Fibroblast of lung (primary cell): ENCODE measurements around the gene CFAP97D2. TPM values are rescaled to one million over a fixed set of nuclear protein-coding genes. Genes with fewer than 3 reads are reported as not detected.
"Not testable (repeated sequence)": the region's sequence is repeated elsewhere in the genome, so short reads cannot be mapped to it uniquely, and the experiment has no call there.

Experiments
- DNase-seq, 2 donors: peaks; one replicate each; pipeline versions ENCODE4 v3.0.0 to v3.0.0-alpha.2; 2010; ENCODE audit warnings: low read depth in 2 of 2
- H2AFZ ChIP-seq: 2 replicates; pipeline ENCODE4 v1.5.1; 2012; ENCODE audit warnings: low read length, control low read depth, inconsistent platforms
- H3K27ac ChIP-seq: 2 replicates; pipeline ENCODE4 v1.5.1; 2011; ENCODE audit warnings: low read length, control low read depth; ENCODE audit not compliant: insufficient read depth
- H3K27me3 ChIP-seq: 2 replicates; pipeline ENCODE4 v1.5.1; 2011; ENCODE audit warnings: mild to moderate bottlenecking, low read length; ENCODE audit not compliant: control insufficient read depth, insufficient read depth
- H3K36me3 ChIP-seq: 2 replicates; pipeline ENCODE4 v1.5.1; 2011; ENCODE audit warnings: low read length; ENCODE audit not compliant: control insufficient read depth, insufficient read depth
- H3K4me1 ChIP-seq: 2 replicates; pipeline ENCODE4 v1.5.1; 2011; ENCODE audit warnings: low read length; ENCODE audit not compliant: control insufficient read depth, insufficient read depth; ENCODE audit errors: extremely low read depth
- H3K4me2 ChIP-seq: 2 replicates; pipeline ENCODE4 v1.5.1; 2011; ENCODE audit warnings: low read length, control low read depth; ENCODE audit not compliant: insufficient read depth; ENCODE audit errors: extremely low read depth
- H3K4me3 ChIP-seq, 4 experiments: fragments of 200-600 bp in 1 of 4; sonication (generic) in 1 of 4; replicated peaks in 1 of 4; 2 replicates each; pipeline ENCODE4 v1.5.1; 2011 to 2016; ENCODE audit warnings: low read length in 4 of 4, low read depth in 3 of 4, mild to moderate bottlenecking in 3 of 4, control low read depth in 2 of 4, inconsistent platforms in 1 of 4, mixed read lengths in 1 of 4; ENCODE audit not compliant: insufficient read depth in 1 of 4; ENCODE audit errors: control extremely low read depth in 1 of 4
- H3K79me2 ChIP-seq: 2 replicates; pipeline ENCODE4 v1.5.1; 2012; ENCODE audit warnings: mild to moderate bottlenecking, low read length, inconsistent platforms; ENCODE audit not compliant: control insufficient read depth, insufficient read depth
- H3K9ac ChIP-seq: 2 replicates; pipeline ENCODE4 v1.5.1; 2011; ENCODE audit warnings: mild to moderate bottlenecking, low read length, control low read depth; ENCODE audit not compliant: insufficient read depth
- H3K9me3 ChIP-seq: 2 replicates; pipeline ENCODE4 v1.5.1; 2012; ENCODE audit warnings: low read depth, low read length; ENCODE audit not compliant: control insufficient read depth, insufficient read depth
- H4K20me1 ChIP-seq: 2 replicates; pipeline ENCODE4 v1.5.1; 2011; ENCODE audit warnings: low read length; ENCODE audit not compliant: control insufficient read depth, insufficient read depth; ENCODE audit errors: extremely low read depth
- EZH2 ChIP-seq: IDR thresholded peaks from 2 replicates; pipeline ENCODE4 v1.5.1; 2012; ENCODE audit warnings: low read length, control low read depth, mild to moderate bottlenecking; ENCODE audit errors: missing control alignments
- polyA plus RNA-seq, 2 donors: library from polyadenylated mRNA; depleted of rRNA in 1 of 2; stranded (reverse) in 1 of 2; unstranded in 1 of 2; fragments of >200 nt; gene quantifications; 2 replicates each; pipeline ENCODE4 v1.2.1, GENCODE V29; 2011 to 2012; ENCODE audit warnings: missing spikeins in 1 of 2
- total RNA-seq: library from RNA; depleted of rRNA; stranded (reverse); fragments of >200 nt; gene quantifications from 2 replicates; pipeline ENCODE4 v1.2.1, GENCODE V29; 2014
- TF ChIP-seq, protein P1 (sequence below), 2 donors: IDR thresholded peaks in 1 of 2; conservative IDR thresholded peaks in 1 of 2; 1 replicate in 1 of 2; 2 replicates in 1 of 2; pipeline ENCODE4 v1.5.1; 2011 to 2012; ENCODE audit warnings: low read length in 2 of 2, control low read depth in 1 of 2, inconsistent platforms in 1 of 2, low read depth in 1 of 2, mild to moderate bottlenecking in 1 of 2

The CFAP97D2 gene
- total and polyA plus RNA-seq, 2 donors (not counting 1 experiment from before 2014, with no cell fraction given) = not detected

DNA sequence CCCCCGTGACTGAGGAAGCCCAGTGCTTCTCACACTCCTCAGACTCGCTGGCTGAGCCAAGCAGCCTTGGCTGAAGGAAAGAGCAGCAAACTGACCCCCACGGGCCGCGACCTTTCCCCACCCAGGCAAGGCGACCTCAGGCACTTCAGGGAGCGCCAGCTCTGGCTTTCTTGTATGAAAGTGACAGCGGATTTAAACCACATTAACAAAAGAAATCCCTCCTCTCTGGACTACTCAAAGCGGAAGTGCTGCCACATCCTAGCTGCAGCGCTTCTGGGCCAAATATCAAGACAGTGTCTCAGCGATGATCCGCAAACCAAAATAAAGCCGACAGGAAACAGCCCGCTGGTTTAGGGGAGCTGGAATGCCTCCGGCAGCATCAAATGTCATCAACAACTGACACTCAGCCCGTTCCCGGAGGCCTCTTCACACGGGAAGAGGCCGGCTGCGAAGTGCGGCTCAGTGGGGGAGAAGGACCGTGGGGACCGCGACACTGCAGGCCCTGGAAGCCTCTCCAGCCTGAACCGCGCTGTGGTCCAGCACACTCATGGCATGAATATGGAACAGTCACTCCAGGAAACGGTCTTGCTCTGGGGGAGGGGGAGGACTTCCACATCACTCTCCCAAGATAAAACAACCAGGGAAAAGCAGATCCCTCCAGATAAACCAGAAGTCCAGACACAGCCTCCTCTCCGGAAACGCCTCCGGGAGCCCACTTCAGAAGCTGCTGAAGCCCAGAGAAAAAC, 48.0 kb upstream of the CFAP97D2 start:
- peaks cover 63% of the 10 kb centered on the region for H3K79me2 ChIP-seq
- H3K4me2 ChIP-seq = peak overlapping the region; percentile 85
- no peaks in the 10 kb centered on the region for H3K27me3 ChIP-seq
- H4K20me1 ChIP-seq = no peaks in the 10 kb centered on the region
- H3K4me1 ChIP-seq = peaks cover 20% of the 10 kb centered on the region
- H3K9ac ChIP-seq = peak overlapping the region; percentile 84
- no peak for TF ChIP-seq EZH2
- TF ChIP-seq, protein P1, sequence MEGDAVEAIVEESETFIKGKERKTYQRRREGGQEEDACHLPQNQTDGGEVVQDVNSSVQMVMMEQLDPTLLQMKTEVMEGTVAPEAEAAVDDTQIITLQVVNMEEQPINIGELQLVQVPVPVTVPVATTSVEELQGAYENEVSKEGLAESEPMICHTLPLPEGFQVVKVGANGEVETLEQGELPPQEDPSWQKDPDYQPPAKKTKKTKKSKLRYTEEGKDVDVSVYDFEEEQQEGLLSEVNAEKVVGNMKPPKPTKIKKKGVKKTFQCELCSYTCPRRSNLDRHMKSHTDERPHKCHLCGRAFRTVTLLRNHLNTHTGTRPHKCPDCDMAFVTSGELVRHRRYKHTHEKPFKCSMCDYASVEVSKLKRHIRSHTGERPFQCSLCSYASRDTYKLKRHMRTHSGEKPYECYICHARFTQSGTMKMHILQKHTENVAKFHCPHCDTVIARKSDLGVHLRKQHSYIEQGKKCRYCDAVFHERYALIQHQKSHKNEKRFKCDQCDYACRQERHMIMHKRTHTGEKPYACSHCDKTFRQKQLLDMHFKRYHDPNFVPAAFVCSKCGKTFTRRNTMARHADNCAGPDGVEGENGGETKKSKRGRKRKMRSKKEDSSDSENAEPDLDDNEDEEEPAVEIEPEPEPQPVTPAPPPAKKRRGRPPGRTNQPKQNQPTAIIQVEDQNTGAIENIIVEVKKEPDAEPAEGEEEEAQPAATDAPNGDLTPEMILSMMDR (conservative IDR thresholded peaks at IDR 0.05 in 1 of 2, IDR thresholded peaks at IDR 0.05 in 1 of 2; ENCODE audit: low read depth in 1 of 2, low read length in 2 of 2) = no peak
- H3K9me3 ChIP-seq = no peaks in the 10 kb centered on the region
- peaks cover 3% of the 10 kb centered on the region for H3K36me3 ChIP-seq
- H3K4me3 ChIP-seq = peak overlapping the region; percentile 79 to 98 (median 86)
- peak; percentile 82 to 94 for DNase-seq
- no peak overlapping the region for H2AFZ ChIP-seq
- peak overlapping the region; percentile 96 for H3K27ac ChIP-seq

DNA sequence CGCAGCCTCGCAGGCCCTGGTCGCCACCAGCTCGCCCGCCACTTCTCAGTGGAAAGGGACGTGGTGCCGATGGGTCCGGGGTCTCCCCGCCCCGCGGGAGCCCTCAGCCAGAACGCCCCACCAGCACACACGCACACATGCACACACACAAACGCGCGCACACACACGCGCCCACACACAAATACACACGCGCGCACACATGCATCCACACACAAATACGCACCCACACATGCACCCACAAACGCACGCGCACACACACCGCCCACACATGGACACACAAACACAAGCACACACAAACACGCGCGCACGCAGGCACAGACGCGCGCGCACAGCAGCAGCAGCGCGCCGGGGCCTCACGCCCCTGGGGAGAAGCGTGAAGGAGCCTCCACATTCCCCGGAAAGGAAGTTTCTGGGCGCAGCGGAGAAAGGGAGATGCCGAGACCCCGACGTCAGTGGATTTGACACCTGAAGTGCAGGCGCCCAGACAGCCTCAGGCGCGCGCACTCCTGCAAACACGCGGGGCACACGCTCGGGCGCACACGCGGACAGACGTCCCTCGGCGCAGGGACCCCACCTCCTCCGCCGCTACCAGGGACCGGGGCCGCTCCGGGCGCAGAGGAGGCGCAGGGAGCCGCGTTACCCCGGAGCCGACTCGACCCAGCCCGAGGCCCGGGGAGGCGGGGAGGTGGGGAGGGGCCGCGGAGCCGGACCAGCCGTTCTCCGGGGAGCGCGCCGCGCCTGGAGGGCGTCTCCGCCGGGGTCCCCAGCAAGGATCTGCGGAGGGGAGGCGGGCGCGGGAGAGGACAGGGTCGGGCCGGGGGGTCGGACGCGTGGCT, 47.3 kb upstream of the CFAP97D2 start:
- Histone ChIP-seq H2AFZ (no peak overlapping the region), H3K4me1 (peaks cover 20% of the 10 kb centered on the region), H3K27me3 (no peaks in the 10 kb centered on the region), H3K27ac (peak overlapping the region; percentile 96), H3K9me3 (no peaks in the 10 kb centered on the region), H3K4me2 (peak overlapping the region; percentile 85), H3K4me3 (peak overlapping the region; percentile 79 to 98 (median 86)), H4K20me1 (no peaks in the 10 kb centered on the region), H3K36me3 (peaks cover 3% of the 10 kb centered on the region), H3K9ac (peak overlapping the region; percentile 84), H3K79me2 (peaks cover 55% of the 10 kb centered on the region)
- TF ChIP-seq, protein P1 (conservative IDR thresholded peaks at IDR 0.05 in 1 of 2, IDR thresholded peaks at IDR 0.05 in 1 of 2; ENCODE audit: low read depth in 1 of 2, low read length in 2 of 2) = no peak
- TF ChIP-seq EZH2 = no peak
- peak; percentile 31 to 59 for DNase-seq

DNA sequence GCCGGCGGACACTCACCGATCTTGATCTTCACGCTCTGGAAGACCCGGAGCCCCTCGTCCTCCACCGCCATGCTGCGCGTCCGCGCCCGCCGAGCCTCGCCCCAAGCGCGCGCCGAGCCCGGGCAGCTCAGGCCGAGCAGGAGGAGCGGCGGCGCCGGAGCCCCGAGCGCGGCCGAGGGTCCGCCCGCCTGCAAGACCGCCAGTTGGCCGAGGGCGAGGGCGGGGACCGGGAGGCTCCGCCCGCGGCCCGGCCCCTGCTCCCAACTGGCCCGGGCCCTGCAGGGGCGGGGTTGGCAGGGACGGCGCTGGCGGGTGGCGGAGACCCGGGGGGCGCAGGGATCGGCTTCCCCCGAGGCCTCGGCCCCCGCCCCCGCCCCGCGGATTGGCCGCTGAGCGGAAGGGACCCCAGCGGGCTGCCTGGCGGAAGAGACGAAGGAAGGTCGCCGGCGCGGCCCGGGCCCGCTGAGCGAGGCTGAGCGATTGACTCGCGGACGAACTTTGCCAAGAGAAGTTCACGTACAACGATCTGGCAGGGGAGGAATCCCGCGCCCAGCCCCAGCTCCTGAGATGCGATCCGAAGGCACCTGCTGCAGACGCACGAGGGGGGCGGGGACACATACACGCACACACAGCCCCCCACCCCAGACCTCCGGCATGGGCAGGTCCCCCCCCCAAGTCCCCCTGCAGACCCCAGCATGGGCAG, 46.5 kb upstream of the CFAP97D2 start, which contains the start of gene RASA3:
Gene RASA3 (minus strand): TSS at position 205 of the 703 bp plus-strand sequence. CDS start 134 bp downstream, at position 71.
- TF ChIP-seq, protein P1 (conservative IDR thresholded peaks at IDR 0.05 in 1 of 2, IDR thresholded peaks at IDR 0.05 in 1 of 2; ENCODE audit: low read depth in 1 of 2, low read length in 2 of 2) = no peak
- no peak for TF ChIP-seq EZH2
- peak within 1 kb of the TSS; percentile 96 for H3K27ac ChIP-seq
- no peaks in the 10 kb centered on the region for H3K27me3 ChIP-seq
- peak within 1 kb of the TSS; percentile 84 for H3K9ac ChIP-seq
- peaks cover 16% of the 10 kb centered on the region for H3K4me1 ChIP-seq
- no peak within 1 kb of the TSS for H2AFZ ChIP-seq
- H3K4me3 ChIP-seq = peak within 1 kb of the TSS; percentile 79 to 98 (median 86)
- H3K4me2 ChIP-seq = peak within 1 kb of the TSS; percentile 85
- no peaks in the 10 kb centered on the region for H3K36me3 ChIP-seq
- DNase-seq = peak; percentile 81 to 87
- H3K9me3 ChIP-seq = no peaks in the 10 kb centered on the region
- H4K20me1 ChIP-seq = no peaks in the 10 kb centered on the region
- peaks cover 47% of the 10 kb centered on the region for H3K79me2 ChIP-seq

DNA sequence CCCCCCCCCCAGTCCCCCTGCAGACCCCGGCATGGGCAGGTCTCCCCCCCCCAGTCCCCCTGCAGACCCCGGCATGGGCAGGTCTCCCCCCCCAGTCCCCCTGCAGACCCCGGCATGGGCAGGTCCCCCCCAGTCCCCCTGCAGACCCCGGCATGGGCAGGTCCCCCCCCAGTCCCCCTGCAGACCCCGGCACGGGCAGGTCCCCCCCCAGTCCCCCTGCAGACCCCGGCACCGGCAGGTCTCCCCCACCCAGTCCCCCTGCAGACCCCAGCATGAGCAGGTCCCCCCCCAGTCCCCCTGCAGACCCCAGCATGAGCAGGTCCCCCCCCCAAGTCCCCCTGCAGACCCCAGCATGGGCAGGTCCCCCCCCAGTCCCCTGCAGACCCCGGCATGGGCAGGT, 45.9 kb upstream of the CFAP97D2 start:
- not testable (repeated sequence) for H3K36me3 ChIP-seq, H3K9ac ChIP-seq, DNase-seq, H3K4me3 ChIP-seq, H3K9me3 ChIP-seq, H3K27ac ChIP-seq, H4K20me1 ChIP-seq, H2AFZ ChIP-seq, H3K27me3 ChIP-seq, H3K4me2 ChIP-seq
- peaks cover 15% of the 10 kb centered on the region for H3K4me1 ChIP-seq
- H3K79me2 ChIP-seq = peaks cover 42% of the 10 kb centered on the region
